H1 (cell line): ENCODE results near the gene GPX5. TPM values are rescaled to one million over a fixed set of nuclear protein-coding genes. Genes with fewer than 3 reads are reported as not detected.

Experiments
- CTCF ChIA-PET: fragments of 300-600 bp; sonication (Branson Sonifier 250); formaldehyde crosslinking; loops from one replicate; lab custom pipeline; 2021; ENCODE audit not compliant: partially characterized antibody; lab: Charles Lee
- POLR2A ChIA-PET: fragments of 300-600 bp; sonication (Branson Sonifier 250); formaldehyde crosslinking; loops from one replicate; lab custom pipeline; 2021; ENCODE audit warnings: inconsistent platforms; ENCODE audit not compliant: partially characterized antibody; lab: Charles Lee
- DNase-seq, 2 experiments: peaks; one replicate each; pipeline versions ENCODE4 v3.0.0 to v3.0.0-alpha.2; 2010 to 2022; ENCODE audit warnings: low spot score in 2 of 2, low read depth in 1 of 2, mixed read lengths in 1 of 2
- FAIRE-seq: peaks from 2 replicates; lab custom pipeline; 2011; peaks lifted over from hg19 to GRCh38; lab: Jason Lieb, UNC
- H2AFZ ChIP-seq: 2 replicates; pipeline ENCODE4 v1.8.1; 2012; ENCODE audit warnings: low read length, inconsistent platforms
- H2AK5ac ChIP-seq: 2 replicates; pipeline ENCODE4 v1.6.1; 2013; ENCODE audit warnings: low read depth, low read length
- H2BK120ac ChIP-seq: replicated peaks from 2 replicates; pipeline ENCODE3; 2013; ENCODE audit warnings: low read depth, low read length, inconsistent platforms
- H2BK12ac ChIP-seq: 2 replicates; pipeline ENCODE4 v1.6.1; 2013; ENCODE audit warnings: low read depth, low read length
- H2BK15ac ChIP-seq: 2 replicates; pipeline ENCODE4 v1.6.1; 2013; ENCODE audit warnings: low read length
- H2BK20ac ChIP-seq: 2 replicates; pipeline ENCODE4 v1.6.1; 2013; ENCODE audit warnings: low read length
- H2BK5ac ChIP-seq: 2 replicates; pipeline ENCODE4 v1.6.1; 2013; ENCODE audit warnings: low read depth, low read length
- H3K14ac ChIP-seq: 2 replicates; pipeline ENCODE4 v1.6.1; 2013; ENCODE audit warnings: inconsistent platforms; ENCODE audit not compliant: insufficient read length
- H3K18ac ChIP-seq: 2 replicates; pipeline ENCODE4 v1.6.1; 2013; ENCODE audit warnings: low read length; ENCODE audit errors: extremely low read depth
- H3K23ac ChIP-seq: 2 replicates; pipeline ENCODE4 v1.6.1; 2013; ENCODE audit warnings: inconsistent platforms; ENCODE audit not compliant: insufficient read length
- H3K23me2 ChIP-seq: 2 replicates; pipeline ENCODE4 v1.6.1; 2013; ENCODE audit warnings: low read depth, low read length
- H3K27ac ChIP-seq: 2 replicates; pipeline ENCODE4 v1.6.1; 2011; ENCODE audit warnings: low read depth, low read length, inconsistent platforms
- H3K27me3 ChIP-seq, 4 experiments: replicated peaks in 1 of 4; 1 replicate in 1 of 4; 2 replicates in 3 of 4; pipeline versions ENCODE4 v1.6.1 to v1.8.1; 2011 to 2013; ENCODE audit warnings: low read length in 3 of 4, mild to moderate bottlenecking in 3 of 4, inconsistent platforms in 2 of 4, mixed read lengths in 2 of 4, moderate library complexity in 1 of 4; ENCODE audit not compliant: control insufficient read depth in 3 of 4, insufficient read depth in 3 of 4; ENCODE audit errors: extremely low read depth in 1 of 4
- H3K36me3 ChIP-seq, 4 experiments: 2 replicates each; pipeline versions ENCODE4 v1.6.1 to v1.8.1; 2011 to 2013; ENCODE audit warnings: mild to moderate bottlenecking in 4 of 4, low read length in 3 of 4, moderate library complexity in 2 of 4, control low read depth in 1 of 4, inconsistent platforms in 1 of 4; ENCODE audit not compliant: insufficient read depth in 4 of 4, control insufficient read depth in 2 of 4
- H3K4ac ChIP-seq: replicated peaks from 2 replicates; pipeline ENCODE3; 2013; ENCODE audit warnings: low read length, low read depth, mixed read lengths, inconsistent platforms; ENCODE audit not compliant: insufficient read length
- H3K4me1 ChIP-seq, 4 experiments: replicated peaks in 1 of 4; 1 replicate in 1 of 4; 2 replicates in 3 of 4; pipeline versions ENCODE4 v1.6.1 to v1.8.1; 2011 to 2013; ENCODE audit warnings: low read length in 3 of 4, inconsistent platforms in 2 of 4, mixed read lengths in 1 of 4; ENCODE audit not compliant: insufficient read depth in 4 of 4, control insufficient read depth in 3 of 4
- H3K4me2 ChIP-seq, 2 experiments: 2 replicates each; pipeline versions ENCODE4 v1.6.1 to v1.8.1; 2011 to 2013; ENCODE audit warnings: low read depth in 2 of 2, low read length in 2 of 2, control low read depth in 1 of 2, inconsistent platforms in 1 of 2, mild to moderate bottlenecking in 1 of 2; ENCODE audit not compliant: insufficient read depth in 1 of 2
- H3K4me3 ChIP-seq, 4 experiments: fragments of 200-600, 300-600 bp in 1 of 4; sonication (generic), shearing (Covaris generic), sonication (Bioruptor Twin) in 1 of 4; 2 replicates each; pipeline versions ENCODE4 v1.5.1 to v1.8.1; 2011 to 2016; ENCODE audit warnings: low read length in 4 of 4, low read depth in 3 of 4, control low read depth in 2 of 4, inconsistent platforms in 2 of 4, mild to moderate bottlenecking in 2 of 4, mixed read lengths in 1 of 4, moderate library complexity in 1 of 4; ENCODE audit not compliant: insufficient read depth in 2 of 4; ENCODE audit errors: extremely low read depth in 1 of 4
- H3K56ac ChIP-seq: replicated peaks from 2 replicates; pipeline ENCODE3; 2013; ENCODE audit warnings: low read depth, mild to moderate bottlenecking, mixed read lengths, low read length, inconsistent platforms; ENCODE audit not compliant: insufficient read length
- H3K79me1 ChIP-seq: 2 replicates; pipeline ENCODE4 v1.6.1; 2013; ENCODE audit warnings: low read depth, low read length, control low read depth
- H3K79me2 ChIP-seq, 2 experiments: 2 replicates each; pipeline versions ENCODE4 v1.6.1 to v1.8.1; 2012 to 2013; ENCODE audit warnings: low read length in 2 of 2, mild to moderate bottlenecking in 2 of 2, inconsistent platforms in 1 of 2; ENCODE audit not compliant: insufficient read depth in 2 of 2, control insufficient read depth in 1 of 2
- H3K9ac ChIP-seq, 4 experiments: replicated peaks in 1 of 4; 1 replicate in 1 of 4; 2 replicates in 3 of 4; pipeline versions ENCODE4 v1.6.1 to v1.8.1; 2011 to 2013; ENCODE audit warnings: low read depth in 3 of 4, low read length in 3 of 4, control low read depth in 2 of 4, mild to moderate bottlenecking in 2 of 4, moderate library complexity in 2 of 4, inconsistent platforms in 1 of 4; ENCODE audit errors: extremely low read depth in 1 of 4
- H3K9me3 ChIP-seq, 2 experiments: 2 replicates each; pipeline versions ENCODE4 v1.6.1 to v1.8.1; 2012 to 2013; ENCODE audit warnings: mild to moderate bottlenecking in 2 of 2, moderate library complexity in 2 of 2, control low read depth in 1 of 2, inconsistent platforms in 1 of 2, low read depth in 1 of 2, low read length in 1 of 2, mixed read lengths in 1 of 2; ENCODE audit not compliant: insufficient read depth in 2 of 2
- H4K20me1 ChIP-seq, 2 experiments: replicated peaks in 1 of 2; 2 replicates each; pipeline versions ENCODE3 to v1.8.1; 2011 to 2013; ENCODE audit warnings: inconsistent platforms in 2 of 2, low read length in 2 of 2, mild to moderate bottlenecking in 1 of 2; ENCODE audit not compliant: insufficient read depth in 2 of 2, control insufficient read depth in 1 of 2
- H4K5ac ChIP-seq: 2 replicates; pipeline ENCODE4 v1.6.1; 2013; ENCODE audit warnings: low read length, low read depth, mixed read lengths, inconsistent platforms; ENCODE audit not compliant: insufficient read length
- H4K8ac ChIP-seq: 2 replicates; pipeline ENCODE4 v1.8.0; 2013; ENCODE audit warnings: mild to moderate bottlenecking, moderate library complexity, low read length, inconsistent platforms; ENCODE audit not compliant: insufficient read depth; ENCODE audit errors: extremely low read depth
- H4K91ac ChIP-seq: replicated peaks from 2 replicates; pipeline ENCODE3; 2013; ENCODE audit warnings: low read length, mixed read lengths, inconsistent platforms; ENCODE audit not compliant: insufficient read length
- BRCA1 ChIP-seq: IDR thresholded peaks from 2 replicates; pipeline ENCODE4 v1.6.1; 2012; ENCODE audit warnings: low read depth, low read length, improper control_type of control experiment
- GABPA ChIP-seq: IDR thresholded peaks from 2 replicates; pipeline ENCODE4 v1.6.1; 2011; ENCODE audit warnings: mild to moderate bottlenecking, low read length, moderate library complexity, borderline replicate concordance; ENCODE audit not compliant: insufficient read depth
- HDAC6 ChIP-seq: IDR thresholded peaks from one replicate; pipeline ENCODE4 v1.7.1; 2012; ENCODE audit warnings: low read depth, mild to moderate bottlenecking, inconsistent platforms, low read length, moderate library complexity
- KDM1A ChIP-seq: fragments of 200-600, 300-600 bp; sonication (generic); IDR thresholded peaks from 2 replicates; pipeline ENCODE4 v1.7.1; 2016; ENCODE audit warnings: mild to moderate bottlenecking, low read length, borderline replicate concordance
- POU5F1 ChIP-seq: IDR thresholded peaks from 2 replicates; pipeline ENCODE4 v1.6.1; 2011; ENCODE audit warnings: low read depth, mild to moderate bottlenecking, low read length, moderate library complexity
- RFX5 ChIP-seq: IDR thresholded peaks from 2 replicates; pipeline ENCODE4 v1.6.1; 2011; ENCODE audit warnings: low read depth, low read length, improper control_type of control experiment, borderline replicate concordance
- RNF2 ChIP-seq: fragments of 200-900, 300-1000 bp; sonication (generic); IDR thresholded peaks from 2 replicates; pipeline ENCODE4 v1.7.1; 2016; ENCODE audit warnings: borderline replicate concordance, low read depth, mild to moderate bottlenecking, antibody characterized with exemption, low read length; ENCODE audit not compliant: poor library complexity, severe bottlenecking; ENCODE audit errors: missing control alignments
- SIN3A ChIP-seq, 2 experiments: IDR thresholded peaks in 1 of 2; conservative IDR thresholded peaks in 1 of 2; 2 replicates each; pipeline ENCODE4 v1.6.1; 2011 to 2012; ENCODE audit warnings: low read length in 2 of 2, improper control_type of control experiment in 1 of 2, low read depth in 1 of 2, mild to moderate bottlenecking in 1 of 2
- SIRT6 ChIP-seq: IDR thresholded peaks from one replicate; pipeline ENCODE4 v1.7.1; 2012; ENCODE audit warnings: low read length, inconsistent platforms
- WGBS, 2 experiments: shearing (Covaris generic) in 1 of 2; methylation state at CpG; one replicate each; pipeline versions ENCODE4 v1.1.6 to v1.1.7; 2013 to 2015; ENCODE audit warnings: low lambda C conversion rate in 2 of 2, mixed read lengths in 2 of 2, inconsistent platforms in 1 of 2, low coverage in 1 of 2, missing lambda C conversion rate in 1 of 2; ENCODE audit not compliant: insufficient replicate concordance in 2 of 2, insufficient coverage in 1 of 2, insufficient read length in 1 of 2; ENCODE audit errors: extremely low coverage in 1 of 2, missing lambda C conversion rate in 1 of 2; 5-methylcytosine and 5-hydroxymethylcytosine counted together
- polyA plus RNA-seq, 7 experiments: library from polyadenylated mRNA; depleted of rRNA in 3 of 7; stranded (reverse) in 5 of 7; unstranded in 2 of 7; fragments of >200 nt in 5 of 7; fragments of 200-250 nt in 2 of 7; gene quantifications; 1 replicate in 5 of 7; 2 replicates in 1 of 7; 4 replicates in 1 of 7; pipeline versions ENCODE4 v1.2.1 to v1.2.3, GENCODE V29; 2011 to 2013; ENCODE audit warnings: missing spikeins in 2 of 7, mixed read lengths in 2 of 7
- total RNA-seq: library from RNA; stranded (reverse); fragmentation: NEBNext Ultra II Directional; extraction: Animal tissue kit (Norgen Biotek cat#: 25700); gene quantifications from 2 replicates; pipeline ENCODE4 v1.2.1, GENCODE V29; 2021

Gene GPX5
- total and polyA plus RNA-seq, 2 of the 8 experiments (the other 6 are each of a cell fraction or from before 2014, with no cell fraction given) = 0.08 TPM; not detected in 1

GRCh38 chr6:28542440-28543296, 17.0 kb downstream of the GPX5 start:
- H4K20me1 ChIP-seq = no peaks in the 10 kb centered on the region
- 2% methylated on average over 30 of the region's 30 CpGs; no CpG with 5 or more reads in 1 of the 2 experiments for WGBS, 2 experiments
- peak; percentile 88 for FAIRE-seq
- TF ChIP-seq GABPA (no peak), RNF2 (no peak), KDM1A (peak; percentile 92), SIRT6 (no peak), POU5F1 (0 out of 2 replicates have a peak, but pooled peaks have one; percentile 37), SIN3A (conservative IDR thresholded peaks at IDR 0.05 in 1 of 2, IDR thresholded peaks at IDR 0.05 in 1 of 2; ENCODE audit: low read depth in 1 of 2, low read length in 2 of 2) (no peak), BRCA1 (no peak), RFX5 (no peak), HDAC6 (no peak)

More at GRCh38 chr6:28542440-28543296, 17.0 kb downstream of the GPX5 start:
- Histone ChIP-seq H3K79me2 (no peaks in the 10 kb centered on the region), H3K56ac (no peak overlapping the region), H2BK15ac (no peak overlapping the region), H4K8ac (no peak overlapping the region; the same call in 1 of the 2 replicates), H3K79me1 (no peaks in the 10 kb centered on the region), H3K4me1 (peaks cover 0 to 6% (median under 1%) of the 10 kb centered on the region in 4 experiments; a peak in 4 of 7 replicates), H2BK12ac (peak overlapping the region; percentile 69; the same call in 1 of the 2 replicates), H3K27me3 (no peaks in the 10 kb centered on the region), H2BK5ac (no peak overlapping the region; the same call in 1 of the 2 replicates), H3K4me3 (peak overlapping the region; percentile 54 to 80 (median 74)), H4K91ac (no peak overlapping the region), H2AK5ac (no peak overlapping the region), H3K9ac (peak overlapping the region in 1 of 4 experiments; percentile 33; a peak in 2 of 7 replicates), H3K18ac (peak overlapping the region; percentile 7; the same call in 1 of the 2 replicates), H3K14ac (no peak overlapping the region), H3K23ac (no peak overlapping the region), H3K36me3 (no peaks in the 10 kb centered on the region), H2BK120ac (no peak overlapping the region), H3K27ac (peak overlapping the region; percentile 59; the same call in 1 of the 2 replicates), H3K23me2 (peaks cover 8% of the 10 kb centered on the region), H2BK20ac (no peak overlapping the region), H3K4me2 (peak overlapping the region; percentile 71 to 75), H2AFZ (peak overlapping the region; percentile 90), H3K9me3 (no peaks in the 10 kb centered on the region), H4K5ac (peak overlapping the region; percentile 11), H3K4ac (no peak overlapping the region)
- ChIA-PET POLR2A (interaction anchor here (0.7 to 3.0 kb wide), 18 partner anchors 10 to 650 kb away, joined by 3 to 10 read pairs (median 3); partner anchors contain the start of genes GPX6, TRIM27 and ZSCAN23), CTCF (interaction anchor here (0.5 to 2.7 kb wide), 40 partner anchors 10 to 229 kb away, joined by 3 to 21 read pairs (median 4); partner anchors contain the start of genes GPX6 and ZSCAN12)
- DNase-seq = peak; percentile 88 to 94
